PC-3 (cell line): ENCODE measurements around the gene ARHGAP22. TPM values are rescaled to one million over a fixed set of nuclear protein-coding genes. Genes with fewer than 3 reads are reported as not detected.

Source experiments
- ATAC-seq: fragments of 200-7000 bp; cut with Tn5 transposase; 2 replicates; pipeline ENCODE4 v1.9.1; 2020; ENCODE audit warnings: mild to moderate bottlenecking, moderate library complexity
- BruUV-seq: library from RNA; stranded (reverse); fragments of 400-500 nt; replicated peaks from 2 replicates; lab custom pipeline; 2021; lab: Mats Ljungman, UMichigan
- CTCF ChIA-PET: fragments of 300-600 bp; sonication (Branson Sonifier 250); formaldehyde crosslinking; loops from one replicate; lab custom pipeline; 2022; ENCODE audit warnings: antibody characterized with exemption; lab: Charles Lee
- POLR2A ChIA-PET: fragments of 300-600 bp; sonication (Branson Sonifier 250); formaldehyde crosslinking; loops from one replicate; lab custom pipeline; 2022; ENCODE audit warnings: antibody characterized with exemption; ENCODE audit not compliant: unreplicated experiment; lab: Charles Lee
- DNase-seq: peaks from one replicate; pipeline ENCODE4 v3.0.0-alpha.2; 2015
- H2AFZ ChIP-seq: fragments of 300-600 bp; sonication (generic); 2 replicates; pipeline ENCODE4 v1.6.0; 2016; ENCODE audit warnings: antibody characterized with exemption, low read length
- H3F3A ChIP-seq: fragments of 300-600 bp; sonication (generic); one replicate; pipeline ENCODE4 v1.6.0; 2017; ENCODE audit warnings: antibody characterized with exemption, low read length, control low read depth, mild to moderate bottlenecking; ENCODE audit not compliant: unreplicated experiment
- H3K27ac ChIP-seq: fragments of 300-600 bp; sonication (generic); 2 replicates; pipeline ENCODE4 v1.5.1; 2016; ENCODE audit warnings: mild to moderate bottlenecking, low read length
- H3K27me3 ChIP-seq: fragments of 300-600 bp; sonication (generic); 2 replicates; pipeline ENCODE4 v1.6.1; 2016; ENCODE audit warnings: low read length, mixed read lengths
- H3K36me3 ChIP-seq: fragments of 300-600 bp; sonication (generic); 2 replicates; pipeline ENCODE4 v1.6.1; 2016; ENCODE audit warnings: low read depth, mixed run types, low read length, mixed read lengths
- H3K4me1 ChIP-seq: fragments of 300-600 bp; sonication (generic); 2 replicates; pipeline ENCODE4 v1.5.1; 2016; ENCODE audit warnings: low read length; ENCODE audit not compliant: insufficient read depth
- H3K4me2 ChIP-seq: fragments of 300-600 bp; sonication (generic); 2 replicates; pipeline ENCODE4 v1.6.0; 2016; ENCODE audit warnings: low read length
- H3K4me3 ChIP-seq: fragments of 300-600 bp; sonication (generic); 2 replicates; pipeline ENCODE4 v1.5.1; 2016; ENCODE audit warnings: mild to moderate bottlenecking, low read length, mixed read lengths
- H3K79me2 ChIP-seq: fragments of 300-600 bp; sonication (generic); 2 replicates; pipeline ENCODE4 v1.6.1; 2017; ENCODE audit warnings: low read length, mixed read lengths
- H3K9ac ChIP-seq: fragments of 300-600 bp; sonication (generic); 2 replicates; pipeline ENCODE4 v1.6.0; 2016; ENCODE audit warnings: mild to moderate bottlenecking, low read length
- H3K9me2 ChIP-seq: fragments of 300-600 bp; sonication (generic); replicated peaks from 2 replicates; pipeline ENCODE4 v1.6.1; 2016; ENCODE audit warnings: mixed run types, low read length, mixed read lengths
- H3K9me3 ChIP-seq: fragments of 300-600 bp; sonication (generic); 2 replicates; pipeline ENCODE4 v1.6.1; 2016; ENCODE audit warnings: low read length, mixed read lengths
- H4K20me1 ChIP-seq: fragments of 300-600 bp; sonication (generic); 2 replicates; pipeline ENCODE4 v1.6.1; 2016; ENCODE audit warnings: low read length, mixed read lengths
- EZH2 ChIP-seq: fragments of 300-600 bp; sonication (generic); IDR thresholded peaks from one replicate; pipeline ENCODE4 v1.6.1; 2017; ENCODE audit warnings: antibody characterized with exemption, mild to moderate bottlenecking, low read length; ENCODE audit not compliant: unreplicated experiment
- EZH2phosphoT487 ChIP-seq: fragments of 300-600 bp; sonication (generic); IDR thresholded peaks from 2 replicates; pipeline ENCODE4 v1.6.1; 2018; ENCODE audit warnings: mild to moderate bottlenecking, antibody characterized with exemption, low read length, borderline replicate concordance
- intact Hi-C: fragments of 100-400 bp; cut with micrococcal nuclease; formaldehyde crosslinking; loops from 2 replicates; pipeline ENCODE4 v1.9.0; 2023
- total RNA-seq: library from RNA; depleted of rRNA; stranded (reverse); fragments of >200 nt; gene quantifications from 2 replicates; pipeline ENCODE4 v1.2.3, GENCODE V29; 2014
- TF ChIP-seq, protein P1 (sequence below): fragments of 300-600 bp; sonication (generic); conservative IDR thresholded peaks from 2 replicates; pipeline ENCODE4 v1.5.1; 2017; ENCODE audit warnings: antibody characterized with exemption, low read depth, mild to moderate bottlenecking, low read length

The ARHGAP22 gene
- total RNA-seq, 1 experiment from 2014 or later = 12.2 TPM

DNA sequence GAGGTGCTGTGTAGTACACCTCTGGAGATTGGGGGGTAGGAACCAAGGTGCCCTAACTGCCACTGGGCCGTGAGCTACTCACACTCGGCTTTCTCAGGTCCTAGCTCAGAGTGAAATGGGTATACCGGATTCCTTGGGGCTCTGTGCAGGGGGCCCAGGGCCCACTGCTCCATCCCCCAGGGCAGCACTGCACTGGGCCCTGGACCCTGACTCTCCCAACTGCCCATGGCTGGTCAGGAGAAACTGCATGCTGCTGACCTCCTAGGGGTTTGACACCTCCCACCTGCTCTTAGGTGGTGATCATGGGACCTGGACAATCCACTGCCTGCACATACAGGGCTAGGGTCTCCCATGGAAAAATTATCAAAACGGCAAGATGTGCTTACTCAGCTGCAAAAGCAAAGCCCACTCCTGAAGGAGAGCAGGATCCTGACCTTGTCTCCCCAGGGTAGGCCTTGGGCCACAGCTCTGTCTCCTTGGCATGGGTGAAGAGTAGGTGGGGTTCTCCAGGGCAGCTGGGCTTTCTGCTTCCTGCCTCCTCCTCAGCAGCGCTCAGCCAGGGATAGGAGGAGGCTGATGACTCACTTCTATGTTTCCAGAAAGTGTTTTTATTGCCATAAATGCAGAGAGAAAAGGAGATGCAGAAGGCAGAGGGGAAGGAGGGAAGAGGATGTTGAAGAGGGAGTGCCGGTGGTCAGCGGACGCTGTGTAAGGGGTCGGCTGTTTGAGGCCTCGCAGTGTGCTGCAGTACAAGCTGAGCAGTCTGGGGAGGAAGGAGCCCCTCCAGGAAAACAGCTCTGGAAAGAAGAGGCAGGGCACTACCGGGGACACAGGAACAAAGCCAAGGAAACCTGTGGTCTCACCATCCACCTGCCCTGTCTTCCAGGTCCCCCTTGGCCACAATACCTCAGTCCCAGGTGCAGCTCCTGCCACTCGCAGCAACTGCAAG lies 107.8 kb downstream of the ARHGAP22 start:
- Histone ChIP-seq H3K9ac (no peak overlapping the region), H3K36me3 (no peaks in the 10 kb centered on the region), H3K4me2 (peak overlapping the region; percentile 2), H3K9me2 (no peaks in the 10 kb centered on the region), H4K20me1 (no peaks in the 10 kb centered on the region), H3K4me1 (peaks cover 19% of the 10 kb centered on the region), H3K9me3 (no peaks in the 10 kb centered on the region), H3F3A (no peaks in the 10 kb centered on the region), H3K27ac (no peak overlapping the region), H3K27me3 (no peaks in the 10 kb centered on the region), H2AFZ (no peak overlapping the region), H3K79me2 (no peaks in the 10 kb centered on the region), H3K4me3 (no peak overlapping the region)
- DNase-seq = peak; percentile 83
- ChIA-PET POLR2A (interaction anchor here (0.5 kb wide), 1 partner anchor 159 kb away, joined by 4 read pairs; no protein-coding TSS in a partner anchor), CTCF (interaction anchor here (0.5 kb wide), 1 partner anchor 52 kb away, joined by 3 read pairs; no protein-coding TSS in a partner anchor)
- BruUV-seq = no TSS peak
- intact Hi-C loops = no loop called here
- peak; percentile 98 for ATAC-seq
- TF ChIP-seq, protein P1, sequence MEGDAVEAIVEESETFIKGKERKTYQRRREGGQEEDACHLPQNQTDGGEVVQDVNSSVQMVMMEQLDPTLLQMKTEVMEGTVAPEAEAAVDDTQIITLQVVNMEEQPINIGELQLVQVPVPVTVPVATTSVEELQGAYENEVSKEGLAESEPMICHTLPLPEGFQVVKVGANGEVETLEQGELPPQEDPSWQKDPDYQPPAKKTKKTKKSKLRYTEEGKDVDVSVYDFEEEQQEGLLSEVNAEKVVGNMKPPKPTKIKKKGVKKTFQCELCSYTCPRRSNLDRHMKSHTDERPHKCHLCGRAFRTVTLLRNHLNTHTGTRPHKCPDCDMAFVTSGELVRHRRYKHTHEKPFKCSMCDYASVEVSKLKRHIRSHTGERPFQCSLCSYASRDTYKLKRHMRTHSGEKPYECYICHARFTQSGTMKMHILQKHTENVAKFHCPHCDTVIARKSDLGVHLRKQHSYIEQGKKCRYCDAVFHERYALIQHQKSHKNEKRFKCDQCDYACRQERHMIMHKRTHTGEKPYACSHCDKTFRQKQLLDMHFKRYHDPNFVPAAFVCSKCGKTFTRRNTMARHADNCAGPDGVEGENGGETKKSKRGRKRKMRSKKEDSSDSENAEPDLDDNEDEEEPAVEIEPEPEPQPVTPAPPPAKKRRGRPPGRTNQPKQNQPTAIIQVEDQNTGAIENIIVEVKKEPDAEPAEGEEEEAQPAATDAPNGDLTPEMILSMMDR = no peak
- TF ChIP-seq EZH2phosphoT487 = no peak
- TF ChIP-seq EZH2 = no peak

DNA sequence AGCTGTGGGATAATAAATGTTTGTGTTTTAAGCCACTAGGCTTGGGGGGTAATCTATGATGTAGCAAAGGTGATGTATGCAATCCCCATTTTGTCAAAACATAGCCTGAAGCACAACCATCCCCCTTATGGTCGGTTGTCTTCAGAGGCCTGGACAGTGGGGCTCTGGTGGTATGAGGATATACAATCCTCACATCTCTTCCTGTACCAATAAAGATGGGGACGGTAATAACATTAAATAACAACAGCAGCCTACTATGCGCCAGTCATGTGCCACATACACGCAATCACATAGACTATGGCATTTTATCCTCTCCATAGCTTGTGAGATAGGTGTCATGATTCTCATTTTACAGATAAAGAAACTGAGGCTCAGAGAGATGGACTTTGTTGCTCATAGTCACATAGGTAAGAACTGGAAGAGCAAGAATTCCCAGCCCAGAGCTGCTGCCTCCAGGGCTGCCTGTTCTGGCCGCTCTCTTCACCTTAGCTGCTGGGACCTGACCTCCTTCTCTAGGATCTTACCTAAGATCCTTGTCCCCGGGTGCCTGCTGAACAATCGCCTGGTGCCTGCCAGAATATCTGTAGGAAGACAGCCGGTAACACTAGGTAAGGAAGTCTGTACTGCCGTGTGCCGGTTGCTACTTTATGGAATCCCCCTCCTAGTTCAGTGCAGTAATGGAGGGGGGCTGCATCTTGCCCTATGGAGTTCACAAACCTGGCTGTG lies 108.6 kb downstream of the ARHGAP22 start:
- no TSS peak for BruUV-seq
- Histone ChIP-seq H3F3A (no peaks in the 10 kb centered on the region), H3K4me2 (no peak overlapping the region), H3K27me3 (no peaks in the 10 kb centered on the region), H3K4me3 (no peak overlapping the region), H2AFZ (no peak overlapping the region), H3K9ac (no peak overlapping the region), H3K9me2 (no peaks in the 10 kb centered on the region), H4K20me1 (no peaks in the 10 kb centered on the region), H3K27ac (no peak overlapping the region), H3K4me1 (peaks cover 19% of the 10 kb centered on the region), H3K79me2 (no peaks in the 10 kb centered on the region), H3K9me3 (no peaks in the 10 kb centered on the region), H3K36me3 (no peaks in the 10 kb centered on the region)
- CTCF ChIA-PET = no interaction called here
- ATAC-seq = no peak
- TF ChIP-seq EZH2 (no peak), EZH2phosphoT487 (no peak)
- TF ChIP-seq, protein P1 = no peak
- intact Hi-C loops = no loop called here
- DNase-seq = no peak
- POLR2A ChIA-PET = no interaction called here
